HG02759 (cell line): ENCODE data around the gene RNU7-1.

Source experiments
- ATAC-seq: cut with Tn5 transposase; IDR thresholded peaks from one replicate; pipeline ENCODE4 v1.9.1; 2021; ENCODE audit warnings: mild to moderate bottlenecking, moderate library complexity; ENCODE audit not compliant: unreplicated experiment

The RNU7-1 gene

GRCh38 chr12:6936636-6937480 is 6.8 kb upstream of the RNU7-1 start:
- ATAC-seq, result peak; percentile 7

DNA sequence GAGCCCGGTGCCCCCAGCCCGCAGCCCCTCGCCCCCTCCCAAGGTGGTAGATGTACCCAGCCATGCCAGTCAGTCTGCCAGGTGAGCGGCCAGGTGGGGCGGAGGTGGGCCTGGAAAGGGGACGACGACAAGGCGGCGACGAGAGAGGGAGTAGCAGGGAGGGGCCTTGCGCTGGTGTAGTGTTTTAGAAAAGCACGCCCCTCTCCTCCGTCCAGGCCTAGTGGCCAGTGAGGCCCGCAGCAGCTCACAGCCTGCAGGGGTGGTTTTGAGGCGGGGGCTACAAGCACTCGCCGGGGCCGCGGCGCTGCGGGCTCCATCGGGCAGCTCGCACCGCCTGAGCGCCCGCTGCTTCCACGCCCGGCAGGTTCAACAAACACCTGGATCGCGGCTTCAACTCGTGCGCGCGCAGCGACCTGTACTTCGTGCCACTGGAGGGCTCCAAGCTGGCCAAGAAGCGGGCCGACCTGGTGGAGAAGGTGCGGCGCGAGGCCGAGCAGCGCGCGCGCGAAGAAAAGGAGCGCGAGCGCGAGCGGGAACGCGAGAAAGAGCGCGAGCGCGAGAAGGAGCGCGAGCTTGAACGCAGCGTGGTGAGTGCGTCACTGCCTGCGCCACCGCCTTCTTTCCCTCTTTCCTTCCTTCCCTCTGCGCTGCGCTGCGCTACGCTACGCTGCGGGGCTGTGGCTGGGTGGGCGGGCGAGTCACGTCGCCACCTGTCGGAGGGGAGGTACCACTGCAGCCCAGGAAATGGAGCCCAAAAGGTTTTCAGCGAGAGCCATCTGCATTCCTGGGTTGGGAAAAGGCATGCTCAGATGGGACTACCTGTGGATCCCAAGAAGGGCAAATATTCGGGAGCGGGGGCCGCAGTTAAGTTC is 5.9 kb upstream of the RNU7-1 start:
- peak; percentile 92 for ATAC-seq

GRCh38 chr12:6938353-6939190 is 5.0 kb upstream of the RNU7-1 start:
- ATAC-seq, result no peak

DNA sequence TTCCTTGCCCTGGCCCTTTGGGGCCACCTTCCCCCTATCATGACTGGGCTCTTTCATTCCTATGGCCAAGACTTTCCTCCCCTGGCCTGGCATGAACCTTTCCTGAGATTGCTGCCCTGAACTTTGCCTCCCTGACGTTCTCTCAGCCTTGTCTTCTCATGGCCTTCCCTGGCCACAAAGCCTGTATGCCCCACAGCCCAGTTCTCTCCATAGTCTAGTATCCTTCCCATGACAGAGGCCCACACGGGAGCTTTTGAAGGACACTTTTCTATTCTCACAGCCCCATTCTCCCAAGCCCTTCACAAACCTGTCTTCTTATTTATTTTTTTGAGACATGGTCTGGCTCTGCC is 4.5 kb upstream of the RNU7-1 start:
- ATAC-seq, result no peak

GRCh38 chr12:6941267-6941666 is 2.3 kb upstream of the RNU7-1 start:
- ATAC-seq, result no peak

GRCh38 chr12:6941782-6942181 is 1.8 kb upstream of the RNU7-1 start:
- no peak for ATAC-seq

- ATAC-seq, result no peak
Observed at GRCh38 chr12:6942331-6942665, 1.3 kb upstream of the RNU7-1 start.

DNA sequence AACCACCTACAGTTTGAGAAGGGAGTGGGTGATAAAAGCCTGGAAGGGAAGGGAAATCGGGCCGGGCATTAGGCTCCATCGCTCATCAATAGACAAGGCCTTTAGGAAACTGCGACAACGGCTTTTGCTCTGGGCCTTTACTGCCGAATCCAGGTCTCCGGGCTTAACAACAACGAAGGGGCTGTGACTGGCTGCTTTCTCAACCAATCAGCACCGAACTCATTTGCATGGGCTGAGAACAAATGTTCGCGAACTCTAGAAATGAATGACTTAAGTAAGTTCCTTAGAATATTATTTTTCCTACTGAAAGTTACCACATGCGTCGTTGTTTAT is 261 bp upstream of the RNU7-1 start:
- peak; percentile 30 for ATAC-seq

DNA sequence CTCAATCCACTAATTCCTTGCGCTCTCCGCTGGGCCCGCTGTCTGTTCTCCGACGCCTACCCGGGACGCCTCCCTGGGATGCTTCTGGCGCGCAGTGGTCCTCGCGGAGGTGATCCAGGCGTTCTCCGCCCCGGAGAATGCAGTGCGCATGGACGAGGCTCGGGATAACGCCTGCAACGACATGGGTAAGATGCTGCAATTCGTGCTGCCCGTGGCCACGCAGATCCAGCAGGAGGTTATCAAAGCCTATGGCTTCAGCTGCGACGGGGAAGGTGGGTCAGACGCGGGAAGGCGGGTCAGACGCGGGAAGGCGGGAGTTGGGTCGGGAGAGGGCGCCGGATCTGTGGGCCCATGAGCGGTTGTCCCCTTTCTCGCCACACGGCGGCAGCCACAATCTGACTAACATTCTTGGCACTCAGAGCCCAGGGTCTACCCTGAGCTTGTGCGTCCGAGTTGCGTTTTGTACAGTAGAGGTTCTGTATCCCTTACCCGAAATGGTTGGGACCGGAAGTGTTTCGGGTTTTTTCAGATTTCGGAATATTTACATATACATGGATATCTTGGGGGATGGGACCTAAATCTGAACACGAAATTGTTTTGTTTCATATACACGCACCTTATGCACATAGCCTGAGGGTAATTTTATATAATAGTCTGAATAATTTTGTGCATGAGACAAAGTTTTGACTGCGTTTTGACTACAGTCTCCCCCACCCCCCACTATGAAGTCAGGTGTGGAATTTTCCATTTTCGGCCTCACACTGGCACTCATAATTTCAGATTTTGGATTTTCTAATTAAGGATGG is 968 bp downstream of the RNU7-1 start:
- peak; percentile 39 for ATAC-seq

DNA sequence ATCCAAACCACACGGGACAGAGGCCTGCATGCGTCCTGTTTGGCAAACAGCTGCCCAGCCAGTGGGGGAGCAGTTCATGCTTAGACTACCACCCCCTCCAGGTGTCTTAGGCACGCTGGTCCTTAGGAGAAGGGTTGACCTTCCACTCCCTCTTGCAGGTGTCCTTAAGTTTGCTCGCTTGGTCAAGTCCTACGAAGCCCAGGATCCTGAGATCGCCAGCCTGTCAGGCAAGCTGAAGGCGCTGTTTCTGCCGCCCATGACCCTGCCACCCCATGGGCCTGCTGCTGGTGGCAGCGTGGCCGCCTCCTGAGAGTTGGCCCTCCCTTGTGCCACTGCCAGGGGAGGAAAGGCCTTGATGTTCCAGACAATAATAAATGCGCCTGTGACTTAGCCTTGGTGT is 2.0 kb downstream of the RNU7-1 start:
- ATAC-seq, result no peak

DNA sequence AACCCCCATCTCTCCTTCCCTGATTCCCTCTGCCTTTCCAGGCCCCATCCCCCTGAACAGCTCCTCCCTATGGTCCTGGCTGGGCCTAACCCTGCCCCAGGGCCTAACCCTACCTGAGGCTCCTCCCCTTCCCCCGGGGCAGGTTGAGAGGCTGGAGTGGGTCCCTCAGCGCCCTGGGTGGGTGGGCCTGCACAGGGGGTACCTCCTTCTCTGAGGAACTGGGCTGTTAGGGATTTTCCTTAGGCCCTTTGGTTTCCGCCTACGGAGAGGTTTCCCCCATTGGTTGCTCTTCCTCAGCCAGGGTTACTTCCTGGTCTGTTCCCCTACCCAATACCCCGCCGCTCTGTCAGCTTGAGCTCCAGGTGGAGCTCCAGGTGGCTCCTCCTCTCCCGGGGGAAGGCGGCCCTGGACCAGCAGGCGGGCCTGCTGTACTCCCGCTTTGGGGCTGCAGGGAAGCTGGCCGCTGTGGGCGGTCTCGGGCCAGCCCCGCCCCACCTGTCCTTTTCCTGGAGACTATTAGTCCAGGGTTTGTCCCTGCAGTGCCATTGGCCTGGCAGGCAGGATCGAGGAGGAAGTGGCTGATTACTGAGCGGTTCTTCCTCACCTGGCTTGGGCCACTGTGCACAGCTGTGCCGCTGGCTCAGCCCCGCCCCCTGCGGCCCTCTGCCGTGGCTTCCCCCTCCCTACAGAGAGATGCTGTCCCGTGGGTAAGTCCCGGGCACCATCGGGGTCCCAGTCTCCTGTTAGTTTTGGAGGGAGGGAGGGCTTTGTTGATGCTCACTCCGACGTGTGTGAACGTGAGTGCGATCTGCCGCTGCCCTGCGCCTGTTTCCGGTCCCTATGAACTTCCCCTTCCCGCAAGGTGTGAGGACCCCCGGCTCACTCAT is 2.7 kb downstream of the RNU7-1 start:
- peak; percentile 30 for ATAC-seq

- ATAC-seq, result no peak
Observed at GRCh38 chr12:6946920-6947374, 3.3 kb downstream of the RNU7-1 start.

DNA sequence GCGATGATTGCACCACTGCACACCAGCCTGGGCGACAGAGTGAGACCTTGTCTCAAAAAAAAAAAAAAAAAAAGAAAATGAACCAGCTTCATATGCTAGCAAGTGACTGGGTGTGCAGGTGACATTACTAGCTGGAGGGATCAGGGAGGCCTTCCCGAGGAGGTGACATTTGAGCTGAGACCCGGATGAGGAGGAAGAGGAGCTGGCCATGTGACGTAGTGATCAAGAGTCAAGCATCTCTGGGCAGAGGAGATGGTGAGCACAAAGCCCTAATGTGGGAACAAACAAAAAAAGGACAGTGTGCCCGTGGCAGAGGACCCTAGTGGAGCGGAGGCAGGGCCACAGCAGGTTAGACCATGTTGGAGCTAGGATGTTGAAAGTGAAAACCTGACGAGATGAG is 4.0 kb downstream of the RNU7-1 start:
- ATAC-seq, result no peak

DNA sequence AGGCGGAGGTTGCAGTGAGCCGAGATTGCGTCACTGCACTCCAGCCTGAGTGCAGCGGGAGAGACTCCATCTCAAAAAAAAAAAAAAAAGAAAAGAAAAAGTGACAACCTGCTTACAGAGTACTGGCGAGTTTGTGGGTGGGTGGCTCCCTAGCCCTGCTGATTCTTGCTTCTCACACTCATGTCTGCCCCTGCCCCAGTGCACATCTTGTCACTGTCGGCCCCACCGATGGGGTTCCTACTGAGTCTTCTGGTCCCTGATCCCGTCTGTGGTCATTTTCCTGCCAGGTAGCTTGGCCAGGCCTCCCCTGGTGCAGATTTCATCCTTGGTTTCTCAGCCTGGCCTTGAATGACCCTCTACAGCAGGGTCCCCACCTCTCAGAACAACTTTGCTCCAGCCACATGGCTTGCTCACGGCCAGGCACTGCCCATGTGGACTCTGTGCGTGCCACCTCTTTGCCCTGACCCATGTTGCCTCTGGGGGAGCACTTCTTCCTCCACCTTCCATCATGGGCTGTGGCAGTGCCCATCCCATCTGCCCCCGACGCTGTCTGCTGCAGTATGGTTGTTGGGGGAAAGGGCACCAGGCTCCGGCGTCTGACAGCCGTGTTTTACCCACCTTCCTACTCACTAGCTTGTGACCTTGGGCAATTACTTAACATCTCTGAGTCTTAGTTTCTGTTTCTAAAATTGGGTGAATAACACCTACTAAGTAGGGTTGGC is 5.4 kb downstream of the RNU7-1 start:
- ATAC-seq, result no peak

GRCh38 chr12:6950401-6950801 is 6.8 kb downstream of the RNU7-1 start:
- ATAC-seq, result no peak

GRCh38 chr12:6950811-6951540 is 7.4 kb downstream of the RNU7-1 start, which contains the start of gene PTPN6:
TSS of gene PTPN6 (plus strand) at chr12:6951356. CDS start at chr12:6951513, 157 bp downstream.
- ATAC-seq, result peak; percentile 34

GRCh38 chr12:6951551-6952120 is 8.0 kb downstream of the RNU7-1 start:
- ATAC-seq, result no peak
